Hepatocyte (in vitro differentiated cells): ENCODE results near the gene AFTPH.

Experiments
- CTCF ChIP-seq: fragments of 200-600 bp; sonication (generic); IDR thresholded peaks from 2 replicates; pipeline ENCODE4 v1.5.1; 2016; ENCODE audit warnings: antibody characterized with exemption, mild to moderate bottlenecking; ENCODE audit not compliant: poor library complexity
- EZH2phosphoT487 ChIP-seq: fragments of 200-600 bp; sonication (generic); IDR thresholded peaks from one replicate; pipeline ENCODE4 v1.6.1; 2018; ENCODE audit warnings: antibody characterized with exemption, mild to moderate bottlenecking, low read depth, moderate library complexity; ENCODE audit not compliant: unreplicated experiment, severe bottlenecking

GRCh38 chr2:64629875-64630274, 105.7 kb downstream of the AFTPH start:
- no peak for TF ChIP-seq CTCF
- no peak for TF ChIP-seq EZH2phosphoT487
